BJ (cell line): ENCODE results near the gene MIA2. TPM values are rescaled to one million over a fixed set of nuclear protein-coding genes. Genes with fewer than 3 reads are reported as not detected.
"Not testable (repeated sequence)": the region's sequence is repeated elsewhere in the genome, so short reads cannot be mapped to it uniquely, and the experiment has no call there.

Source experiments
- CTCF ChIA-PET: fragments of 350-600 bp; formaldehyde crosslinking; extraction: SDS; loops from one replicate; lab custom pipeline; 2021; ENCODE audit warnings: antibody characterized with exemption, inconsistent platforms; lab: Yijun Ruan, JAX
- POLR2A ChIA-PET: fragments of 300-600 bp; sonication (Branson Sonifier 250); formaldehyde crosslinking; extraction: SDS; loops from one replicate; lab custom pipeline; 2021; ENCODE audit warnings: antibody characterized with exemption; lab: Charles Lee
- DNase-seq: peaks from one replicate; pipeline ENCODE4 v3.0.0-alpha.2; 2011; ENCODE audit warnings: low read depth
- H3K27me3 ChIP-seq: 2 replicates; pipeline ENCODE4 v1.6.0; 2011; ENCODE audit warnings: low read length; ENCODE audit not compliant: control insufficient read depth, insufficient read depth
- H3K36me3 ChIP-seq: 2 replicates; pipeline ENCODE4 v1.5.1; 2011; ENCODE audit warnings: low read length; ENCODE audit not compliant: control insufficient read depth, insufficient read depth
- H3K4me3 ChIP-seq: 2 replicates; pipeline ENCODE4 v1.5.1; 2011; ENCODE audit warnings: low read depth, mild to moderate bottlenecking, control low read depth, low read length
- polyA plus RNA-seq: library from polyadenylated mRNA; depleted of rRNA; stranded (reverse); fragments of >200 nt; gene quantifications from 2 replicates; pipeline ENCODE4 v1.2.3, GENCODE V29; 2011
- TF ChIP-seq, protein P1 (sequence below): IDR thresholded peaks from 2 replicates; pipeline ENCODE4 v1.5.1; 2011; ENCODE audit warnings: low read depth, mild to moderate bottlenecking, control low read depth, inconsistent platforms, low read length, moderate library complexity; ENCODE audit not compliant: insufficient read depth

The MIA2 gene
- polyA plus RNA-seq, 1 experiment: 11.4 TPM

DNA sequence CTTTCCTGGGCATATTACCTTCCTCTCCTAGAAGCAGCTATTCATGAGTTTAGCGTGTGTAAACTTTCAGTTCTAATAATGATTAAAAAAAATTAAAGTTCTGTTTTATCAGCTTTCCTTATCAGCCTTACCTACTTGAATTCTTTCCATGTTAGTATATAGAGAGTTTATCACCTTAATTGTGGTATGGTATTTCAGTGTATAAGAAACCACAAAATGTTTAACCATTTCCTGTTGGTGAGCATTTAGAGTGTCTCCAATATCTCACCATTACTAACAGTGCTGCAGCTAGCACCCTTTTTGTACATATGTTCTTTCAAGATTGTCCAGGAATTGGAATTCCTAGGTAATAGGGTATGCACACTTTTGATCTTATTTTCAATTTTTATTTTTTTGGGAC lies 109.1 kb downstream of the MIA2 start:
- Histone ChIP-seq H3K27me3 (no peaks in the 10 kb centered on the region), H3K4me3 (no peak overlapping the region), H3K36me3 (no peaks in the 10 kb centered on the region; the same call in 1 of the 2 replicates)
- POLR2A ChIA-PET: no interaction called here
- TF ChIP-seq, protein P1, sequence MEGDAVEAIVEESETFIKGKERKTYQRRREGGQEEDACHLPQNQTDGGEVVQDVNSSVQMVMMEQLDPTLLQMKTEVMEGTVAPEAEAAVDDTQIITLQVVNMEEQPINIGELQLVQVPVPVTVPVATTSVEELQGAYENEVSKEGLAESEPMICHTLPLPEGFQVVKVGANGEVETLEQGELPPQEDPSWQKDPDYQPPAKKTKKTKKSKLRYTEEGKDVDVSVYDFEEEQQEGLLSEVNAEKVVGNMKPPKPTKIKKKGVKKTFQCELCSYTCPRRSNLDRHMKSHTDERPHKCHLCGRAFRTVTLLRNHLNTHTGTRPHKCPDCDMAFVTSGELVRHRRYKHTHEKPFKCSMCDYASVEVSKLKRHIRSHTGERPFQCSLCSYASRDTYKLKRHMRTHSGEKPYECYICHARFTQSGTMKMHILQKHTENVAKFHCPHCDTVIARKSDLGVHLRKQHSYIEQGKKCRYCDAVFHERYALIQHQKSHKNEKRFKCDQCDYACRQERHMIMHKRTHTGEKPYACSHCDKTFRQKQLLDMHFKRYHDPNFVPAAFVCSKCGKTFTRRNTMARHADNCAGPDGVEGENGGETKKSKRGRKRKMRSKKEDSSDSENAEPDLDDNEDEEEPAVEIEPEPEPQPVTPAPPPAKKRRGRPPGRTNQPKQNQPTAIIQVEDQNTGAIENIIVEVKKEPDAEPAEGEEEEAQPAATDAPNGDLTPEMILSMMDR: no peak
- CTCF ChIA-PET: no interaction called here
- DNase-seq: no peak

DNA sequence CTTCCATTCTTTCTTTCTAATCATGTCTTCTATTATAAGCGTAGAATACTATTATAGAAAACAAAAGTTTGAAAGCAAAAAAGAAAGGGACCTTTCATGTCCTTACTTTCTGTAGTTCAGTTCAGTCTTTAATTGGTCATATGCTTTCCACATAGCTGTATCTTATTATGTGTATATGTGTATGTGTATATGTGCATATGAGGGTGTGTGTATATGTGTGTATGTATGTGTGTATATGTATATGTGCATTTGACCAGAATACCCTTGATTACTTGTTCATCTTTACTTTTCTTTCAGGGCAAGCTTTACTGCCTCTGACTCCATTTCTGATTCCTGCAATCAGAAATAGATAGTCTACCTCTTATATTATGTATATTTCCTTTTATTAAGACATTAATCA lies 109.9 kb downstream of the MIA2 start:
- no peak overlapping the region for H3K4me3 ChIP-seq
- POLR2A ChIA-PET: no interaction called here
- no peaks in the 10 kb centered on the region for H3K27me3 ChIP-seq
- DNase-seq: no peak
- CTCF ChIA-PET: interaction anchor here (0.8 kb wide), 1 partner anchor 25 kb away, joined by 4 read pairs; no protein-coding TSS in a partner anchor
- TF ChIP-seq, protein P1: no peak
- no peaks in the 10 kb centered on the region; the same call in 1 of the 2 replicates for H3K36me3 ChIP-seq

DNA sequence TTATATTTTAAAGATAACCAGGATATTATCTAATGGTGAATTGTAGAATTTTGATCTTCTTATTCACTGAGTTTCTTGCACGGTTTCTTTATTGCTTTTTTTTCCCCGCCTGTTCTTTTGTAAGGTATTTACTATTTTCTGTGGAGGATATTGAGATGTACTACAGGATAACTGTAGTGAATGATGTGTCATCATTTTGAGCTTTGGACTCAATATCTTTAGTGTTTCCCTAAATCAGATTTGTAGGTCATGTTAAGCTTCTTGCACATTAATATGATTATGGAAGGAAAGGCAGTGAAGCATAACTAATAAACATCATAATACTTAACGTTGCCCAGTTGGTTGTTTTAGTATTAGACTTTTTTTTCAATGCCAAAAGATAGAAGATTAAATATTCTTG lies 117.2 kb downstream of the MIA2 start:
- ChIA-PET CTCF (no interaction called here), POLR2A (no interaction called here)
- Histone ChIP-seq H3K36me3 (no peaks in the 10 kb centered on the region; the same call in 1 of the 2 replicates), H3K27me3 (no peaks in the 10 kb centered on the region), H3K4me3 (no peak overlapping the region)
- TF ChIP-seq, protein P1: no peak
- no peak for DNase-seq

DNA sequence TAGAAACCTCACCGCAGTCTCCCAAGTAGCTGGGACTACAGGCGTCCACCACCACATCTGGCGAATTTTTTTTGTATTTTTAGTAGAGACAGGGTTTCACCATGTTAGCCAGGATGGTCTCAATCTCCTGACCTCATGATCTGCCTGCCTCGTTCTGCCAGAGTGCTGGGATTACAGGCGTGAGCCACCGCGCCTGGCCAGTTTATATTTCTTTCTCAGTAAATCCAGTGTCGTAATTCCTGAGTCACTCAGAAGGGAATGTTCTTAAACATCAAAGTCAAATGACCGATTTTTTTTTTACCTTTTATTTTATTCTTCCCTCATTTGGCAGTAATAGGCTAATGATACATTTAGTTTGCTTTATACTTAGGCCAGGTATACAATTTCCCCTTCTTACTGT lies 118.0 kb downstream of the MIA2 start:
- no peak for DNase-seq
- ChIA-PET POLR2A (no interaction called here), CTCF (no interaction called here)

DNA sequence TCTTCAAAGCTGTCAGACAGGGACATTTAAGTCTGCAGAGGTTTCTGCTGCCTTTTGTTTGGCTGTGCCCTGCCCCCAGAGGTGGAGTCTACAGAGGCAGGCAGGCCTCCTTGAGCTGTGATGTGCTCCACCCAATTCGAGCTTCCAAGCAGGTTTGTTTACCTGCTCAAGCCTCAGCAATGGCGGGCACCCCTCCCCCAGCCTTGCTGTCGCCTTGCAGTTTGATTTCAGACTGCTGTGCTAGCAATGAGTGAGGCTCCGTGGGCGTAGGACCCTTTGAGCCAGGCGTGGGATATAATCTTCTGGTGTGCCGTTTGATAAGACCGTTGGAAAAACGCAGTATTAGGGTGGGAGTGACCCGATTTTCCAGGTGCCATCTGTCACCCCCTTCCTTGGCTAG lies 125.4 kb downstream of the MIA2 start:
- H3K4me3 ChIP-seq, POLR2A ChIA-PET, DNase-seq, H3K27me3 ChIP-seq, H3K36me3 ChIP-seq: not testable (repeated sequence)
- CTCF ChIA-PET: interaction anchor here (1.2 to 1.4 kb wide), 2 partner anchors 9 to 13 kb away, joined by 3 to 4 read pairs; no protein-coding TSS in a partner anchor

More for the DNA sequence above, 118.0 kb downstream of the MIA2 start:
- H3K27me3 ChIP-seq: no peaks in the 10 kb centered on the region
- TF ChIP-seq, protein P1: no peak
- no peaks in the 10 kb centered on the region; the same call in 1 of the 2 replicates for H3K36me3 ChIP-seq
- no peak overlapping the region for H3K4me3 ChIP-seq

DNA sequence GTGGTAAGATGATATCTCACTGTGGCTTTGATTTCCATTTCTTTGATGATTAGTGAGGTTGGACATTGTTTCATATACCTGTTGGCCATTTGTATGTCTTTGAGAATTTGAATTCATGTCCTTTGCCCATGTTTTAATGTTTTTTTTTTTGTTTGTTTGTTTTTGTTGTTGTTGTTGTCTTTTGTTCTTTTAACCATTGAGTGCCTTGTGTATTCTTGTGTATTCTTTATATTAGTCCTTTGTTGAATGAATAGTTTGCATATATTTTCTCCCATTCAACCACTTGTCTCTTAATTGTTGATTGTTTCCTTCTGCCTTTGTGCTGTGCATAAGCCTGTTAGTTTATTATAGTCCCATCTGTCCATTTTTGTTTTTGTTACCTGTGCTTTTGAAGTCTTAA lies 126.6 kb downstream of the MIA2 start:
- TF ChIP-seq, protein P1: no peak
- ChIA-PET POLR2A (no interaction called here), CTCF (no interaction called here)

DNA sequence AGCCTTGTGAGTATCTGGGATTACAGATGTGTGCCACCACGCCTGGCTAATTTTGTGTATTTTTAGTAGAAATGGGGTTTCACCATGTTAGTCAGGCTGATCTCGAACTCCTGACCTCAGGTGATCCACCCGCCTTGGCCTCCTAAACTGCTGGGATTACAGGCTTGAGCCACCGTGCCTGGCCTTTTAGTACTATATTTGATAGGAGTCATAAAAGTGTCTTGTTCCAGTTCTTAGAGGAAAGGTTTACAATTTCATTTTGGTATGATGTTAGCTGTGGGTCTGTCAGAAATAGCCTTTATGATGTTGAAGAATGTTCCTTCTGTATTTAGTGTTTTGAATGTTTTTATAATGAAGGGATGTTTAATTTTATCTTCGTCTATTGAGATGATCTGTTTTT lies 127.8 kb downstream of the MIA2 start:
- CTCF ChIA-PET, H3K4me3 ChIP-seq, H3K27me3 ChIP-seq, DNase-seq, POLR2A ChIA-PET, H3K36me3 ChIP-seq: not testable (repeated sequence)

More for the DNA sequence above, 126.6 kb downstream of the MIA2 start:
- H3K27me3 ChIP-seq: no peaks in the 10 kb centered on the region
- H3K4me3 ChIP-seq: no peak overlapping the region
- H3K36me3 ChIP-seq: no peaks in the 10 kb centered on the region; the same call in 1 of the 2 replicates
- no peak for DNase-seq
